HL-60 (cell line): ENCODE measurements around the gene SLC2A9.

ENCODE experiments used
- DNase-seq, 2 experiments: peaks; one replicate each; pipeline ENCODE4 v3.0.0-alpha.2; 2010 to 2020; ENCODE audit warnings: low read depth in 1 of 2, low spot score in 1 of 2
- H3K27ac ChIP-seq: fragments of 250-450 bp; sonication (Bioruptor Pico); replicated peaks from 2 replicates; pipeline ENCODE4 v1.5.1; 2020; ENCODE audit warnings: mild to moderate bottlenecking, moderate library complexity
- H3K27me3 ChIP-seq: fragments of 250-450 bp; sonication (Bioruptor Pico); 2 replicates; pipeline ENCODE4 v1.5.1; 2021; ENCODE audit warnings: mild to moderate bottlenecking, moderate library complexity; ENCODE audit not compliant: insufficient read depth, poor library complexity, severe bottlenecking
- H3K4me3 ChIP-seq: replicated peaks from 2 replicates; pipeline ENCODE4 v1.5.1; 2011; ENCODE audit warnings: mild to moderate bottlenecking, control low read depth, low read length; ENCODE audit not compliant: insufficient read depth
- GABPA ChIP-seq: IDR thresholded peaks from 2 replicates; pipeline ENCODE4 v1.6.1; 2012; ENCODE audit warnings: low read depth
- POLR2AphosphoS5 ChIP-seq: IDR thresholded peaks from 2 replicates; pipeline ENCODE4 v1.6.1; 2012; ENCODE audit warnings: low read depth
- REST ChIP-seq: IDR thresholded peaks from 2 replicates; pipeline ENCODE4 v1.6.1; 2012; ENCODE audit warnings: low read depth; ENCODE audit not compliant: insufficient replicate concordance
- SPI1 ChIP-seq: IDR thresholded peaks from 2 replicates; pipeline ENCODE4 v1.6.1; 2012; ENCODE audit warnings: low read depth, mild to moderate bottlenecking, borderline replicate concordance
- TF ChIP-seq, protein P1 (sequence below): IDR thresholded peaks from one replicate; pipeline ENCODE4 v1.5.1; 2011; ENCODE audit warnings: low read length, control low read depth, inconsistent platforms; ENCODE audit not compliant: insufficient read depth

The SLC2A9 gene

GRCh38 chr4:9782136-9782436 is 239.2 kb downstream of the SLC2A9 start:
- Histone ChIP-seq H3K27me3 (no peaks in the 10 kb centered on the region), H3K4me3 (no peak overlapping the region), H3K27ac (no peak overlapping the region)
- DNase-seq, result no peak
- TF ChIP-seq, protein P1, sequence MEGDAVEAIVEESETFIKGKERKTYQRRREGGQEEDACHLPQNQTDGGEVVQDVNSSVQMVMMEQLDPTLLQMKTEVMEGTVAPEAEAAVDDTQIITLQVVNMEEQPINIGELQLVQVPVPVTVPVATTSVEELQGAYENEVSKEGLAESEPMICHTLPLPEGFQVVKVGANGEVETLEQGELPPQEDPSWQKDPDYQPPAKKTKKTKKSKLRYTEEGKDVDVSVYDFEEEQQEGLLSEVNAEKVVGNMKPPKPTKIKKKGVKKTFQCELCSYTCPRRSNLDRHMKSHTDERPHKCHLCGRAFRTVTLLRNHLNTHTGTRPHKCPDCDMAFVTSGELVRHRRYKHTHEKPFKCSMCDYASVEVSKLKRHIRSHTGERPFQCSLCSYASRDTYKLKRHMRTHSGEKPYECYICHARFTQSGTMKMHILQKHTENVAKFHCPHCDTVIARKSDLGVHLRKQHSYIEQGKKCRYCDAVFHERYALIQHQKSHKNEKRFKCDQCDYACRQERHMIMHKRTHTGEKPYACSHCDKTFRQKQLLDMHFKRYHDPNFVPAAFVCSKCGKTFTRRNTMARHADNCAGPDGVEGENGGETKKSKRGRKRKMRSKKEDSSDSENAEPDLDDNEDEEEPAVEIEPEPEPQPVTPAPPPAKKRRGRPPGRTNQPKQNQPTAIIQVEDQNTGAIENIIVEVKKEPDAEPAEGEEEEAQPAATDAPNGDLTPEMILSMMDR, result no peak
- TF ChIP-seq SPI1 (no peak), REST (no peak), GABPA (no peak), POLR2AphosphoS5 (no peak)

DNA sequence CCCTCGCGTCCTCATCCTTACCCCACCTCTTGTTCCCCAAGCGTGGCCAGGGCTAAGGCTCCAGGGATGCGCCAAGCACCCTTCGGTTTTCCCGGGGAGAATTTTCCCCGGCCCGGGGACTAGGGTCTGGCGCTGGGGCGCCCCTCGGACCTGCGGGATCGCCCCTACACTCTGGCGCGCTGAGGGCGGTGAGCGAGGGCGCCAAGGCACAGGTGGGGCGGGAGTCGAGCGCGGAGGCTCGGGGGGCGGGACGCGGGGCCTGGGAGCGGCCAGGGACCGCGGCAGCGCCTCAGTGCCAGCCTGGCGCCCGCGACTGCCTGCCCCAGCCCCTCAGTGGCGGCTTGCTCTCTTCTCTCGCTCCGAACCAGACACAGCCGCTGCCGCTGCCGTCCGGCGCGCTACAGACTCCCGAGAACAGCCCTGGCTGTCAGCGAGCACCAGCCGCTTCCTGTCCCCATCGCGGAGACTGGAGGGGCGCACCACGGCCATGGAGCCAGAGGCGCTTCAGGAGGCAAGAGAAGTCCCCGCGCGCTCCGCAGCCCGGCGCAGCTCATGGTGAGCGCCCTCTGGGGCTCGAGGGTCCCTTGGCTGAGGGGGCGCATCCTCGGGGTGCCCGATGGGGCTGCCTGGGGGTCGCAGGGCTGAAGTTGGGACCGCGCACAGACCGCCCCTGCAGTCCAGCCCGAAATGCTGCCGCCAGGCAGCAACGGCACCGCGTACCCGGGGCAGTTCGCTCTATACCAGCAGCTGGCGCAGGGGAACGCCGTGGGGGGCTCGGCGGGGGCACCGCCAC is 239.8 kb downstream of the SLC2A9 start, which contains the start of gene DRD5:
DRD5 (plus strand) TSS at position 292 of the 793 bp plus-strand sequence; CDS start at position 688, 396 bp downstream.
- no peak within 1 kb of the TSS for H3K4me3 ChIP-seq
- no peak within 1 kb of the TSS for H3K27ac ChIP-seq
- DNase-seq, result no peak
- TF ChIP-seq GABPA, result no peak
- TF ChIP-seq, protein P1, result no peak
- H3K27me3 ChIP-seq, result no peaks in the 10 kb centered on the region
